IMR-90 (cell line): Measurements from ENCODE around the gene TSSK2.

Experiments
- BHLHE40 ChIP-seq: fragments of 150-350 bp; IDR thresholded peaks from 2 replicates; pipeline ENCODE4 v1.6.1; 2016; ENCODE audit warnings: mild to moderate bottlenecking, low read depth, low read length
- CEBPB ChIP-seq: IDR thresholded peaks from 2 replicates; pipeline ENCODE4 v1.6.1; 2012; ENCODE audit warnings: low read depth, low read length, improper control_type of control experiment
- CHD1 ChIP-seq: IDR thresholded peaks from 2 replicates; pipeline ENCODE4 v1.6.1; 2012; ENCODE audit warnings: low read depth, low read length, improper control_type of control experiment
- CTCF ChIP-seq: conservative IDR thresholded peaks from 2 replicates; pipeline ENCODE4 v1.5.1; 2012; ENCODE audit warnings: mild to moderate bottlenecking, low read depth, low read length, improper control_type of control experiment
- FOS ChIP-seq: fragments of 150-350 bp; IDR thresholded peaks from 2 replicates; pipeline ENCODE4 v1.6.1; 2016; ENCODE audit warnings: low read depth, low read length
- MAFK ChIP-seq: IDR thresholded peaks from 2 replicates; pipeline ENCODE4 v1.6.1; 2012; ENCODE audit warnings: low read depth, low read length, improper control_type of control experiment
- MXI1 ChIP-seq: IDR thresholded peaks from 2 replicates; pipeline ENCODE4 v1.6.1; 2012; ENCODE audit warnings: low read depth, mild to moderate bottlenecking, low read length, moderate library complexity, borderline replicate concordance
- POLR2A ChIP-seq: IDR thresholded peaks from 2 replicates; pipeline ENCODE4 v1.6.1; 2012; ENCODE audit warnings: mild to moderate bottlenecking, low read depth, low read length
- RAD21 ChIP-seq: IDR thresholded peaks from 2 replicates; pipeline ENCODE4 v1.6.1; 2012; ENCODE audit warnings: low read length, improper control_type of control experiment
- RFX5 ChIP-seq: IDR thresholded peaks from 2 replicates; pipeline ENCODE4 v1.8.0; 2012; ENCODE audit warnings: low read depth, mild to moderate bottlenecking, low read length, moderate library complexity
- SMC3 ChIP-seq: fragments of 150-350 bp; IDR thresholded peaks from 2 replicates; pipeline ENCODE4 v1.6.1; 2016; ENCODE audit warnings: low read depth, mild to moderate bottlenecking, antibody characterized with exemption, low read length, moderate library complexity
- TF ChIP-seq, protein P1 (sequence below): fragments of 150-350 bp; IDR thresholded peaks from 2 replicates; pipeline ENCODE4 v1.6.1; 2017; ENCODE audit warnings: mild to moderate bottlenecking, antibody characterized with exemption, low read length, low read depth

DNA sequence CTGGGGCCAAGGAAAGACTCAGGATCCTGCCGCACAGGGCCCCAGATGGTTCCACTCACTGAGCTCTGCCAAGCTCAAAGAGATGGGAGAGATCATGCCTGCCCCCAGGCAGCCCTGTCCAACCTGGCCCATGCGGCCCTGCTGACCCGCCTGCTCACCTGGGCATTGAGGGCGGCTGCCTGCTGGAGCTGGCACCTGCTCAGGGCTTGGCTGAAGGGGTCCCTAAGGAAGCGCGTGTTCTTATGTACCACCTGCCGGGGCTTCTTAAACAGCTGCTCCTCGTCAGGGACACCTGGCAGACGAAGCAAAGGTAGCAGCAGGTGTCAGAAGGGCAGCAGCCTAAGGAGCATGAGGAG is 7.9 kb downstream of the TSSK2 start:
- no peak for TF ChIP-seq CTCF
- no peak for TF ChIP-seq POLR2A
- no peak for TF ChIP-seq CHD1
- TF ChIP-seq RAD21: no peak
- TF ChIP-seq MXI1: no peak
- no peak for TF ChIP-seq RFX5
- TF ChIP-seq MAFK: no peak
- TF ChIP-seq CEBPB: no peak
- no peak for TF ChIP-seq FOS
- no peak for TF ChIP-seq BHLHE40
- TF ChIP-seq, protein P1, sequence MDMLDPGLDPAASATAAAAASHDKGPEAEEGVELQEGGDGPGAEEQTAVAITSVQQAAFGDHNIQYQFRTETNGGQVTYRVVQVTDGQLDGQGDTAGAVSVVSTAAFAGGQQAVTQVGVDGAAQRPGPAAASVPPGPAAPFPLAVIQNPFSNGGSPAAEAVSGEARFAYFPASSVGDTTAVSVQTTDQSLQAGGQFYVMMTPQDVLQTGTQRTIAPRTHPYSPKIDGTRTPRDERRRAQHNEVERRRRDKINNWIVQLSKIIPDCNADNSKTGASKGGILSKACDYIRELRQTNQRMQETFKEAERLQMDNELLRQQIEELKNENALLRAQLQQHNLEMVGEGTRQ: no peak
- TF ChIP-seq SMC3: no peak
